ENCODE data around the gene TES. TPM values are rescaled to one million over a fixed set of nuclear protein-coding genes. Genes with fewer than 3 reads are reported as not detected.
"Not testable (repeated sequence)": the region's sequence is repeated elsewhere in the genome, so short reads cannot be mapped to it uniquely, and the experiment has no call there.

The TES gene
- total and polyA plus RNA-seq, 4 donors: 5.7 to 11.8 (median 7.5) TPM

DNA sequence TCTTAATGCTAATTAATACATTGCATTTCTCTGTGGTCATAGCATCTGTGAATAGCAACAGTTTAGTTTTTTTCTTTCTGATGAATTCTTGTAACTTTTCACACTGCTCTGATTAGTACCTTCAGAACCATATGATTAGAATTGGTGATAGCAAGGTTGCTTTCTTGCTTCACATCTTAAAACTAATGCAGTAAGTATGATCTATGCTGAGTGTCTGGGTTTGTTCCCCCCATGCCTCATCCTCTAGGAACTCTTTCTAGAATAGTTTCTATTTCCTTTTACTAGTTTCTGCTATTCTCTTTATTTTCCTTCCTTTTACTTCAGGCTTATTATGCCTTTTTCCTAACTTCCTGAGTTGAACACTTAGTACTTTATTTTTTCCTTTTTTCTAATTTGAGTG lies 32.4 kb downstream of the TES start:
- TF ChIP-seq MAX (IDR thresholded peaks at IDR 0.05) (no peak), HNF4A (conservative IDR thresholded peaks at IDR 0.05) (no peak), FOXA2 (IDR thresholded peaks at IDR 0.05) (no peak), CTCF (IDR thresholded peaks at IDR 0.05; ENCODE audit: low read depth, low read length, missing input control) (no peak)
- no peak for DNase-seq (ENCODE audit: low spot score)
- Histone ChIP-seq H3K27me3 (ENCODE audit: control insufficient read depth in 4 of 4, insufficient read depth in 4 of 4, low read length in 3 of 4) (no peaks in the 10 kb centered on the region), H3K9me3 (ENCODE audit: control insufficient read depth in 4 of 4, low read length in 3 of 4) (no peaks in the 10 kb centered on the region), H3K4me3 (ENCODE audit: low read depth in 1 of 3, low read length in 3 of 3) (no peak overlapping the region), H3K9ac (ENCODE audit: low read depth in 1 of 2, low read length in 2 of 2) (no peak overlapping the region), H3K36me3 (ENCODE audit: control insufficient read depth in 4 of 4, insufficient read depth in 3 of 4, low read depth in 1 of 4, low read length in 3 of 4) (no peaks in the 10 kb centered on the region), H3K4me1 (ENCODE audit: control insufficient read depth in 4 of 4, insufficient read depth in 4 of 4, low read length in 3 of 4) (peaks cover 0 to 17% (median 4%) of the 10 kb centered on the region in 4 donors), H3K27ac (ENCODE audit: low read depth in 1 of 2, low read length in 2 of 2) (no peak overlapping the region)

- WGBS: 97% methylated on average over 5 of the region's 5 CpGs
These were observed 34.5 kb downstream of the TES start for GRCh38 chr7:116244803-116245202.

DNA sequence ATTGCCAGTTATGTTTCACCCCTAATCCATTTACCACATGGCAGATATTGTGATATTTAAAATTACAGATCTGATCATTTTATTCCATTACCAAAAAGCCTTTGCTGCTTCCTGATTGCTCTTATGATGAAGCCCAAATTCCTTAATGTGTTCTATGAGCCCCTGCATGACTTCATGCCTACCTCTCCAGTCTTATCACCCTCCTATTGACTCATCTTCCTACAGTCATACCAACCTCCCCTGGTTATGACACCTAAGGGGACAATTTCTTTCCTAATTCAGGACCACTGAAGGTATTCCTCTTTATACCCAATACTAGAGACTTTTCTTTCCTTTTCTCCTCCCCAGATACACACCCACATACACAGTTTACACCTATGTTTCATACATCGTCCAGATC lies 36.0 kb downstream of the TES start:
- Histone ChIP-seq H3K4me1 (ENCODE audit: control insufficient read depth in 4 of 4, insufficient read depth in 4 of 4, low read length in 3 of 4) (no peaks in the 10 kb centered on the region), H3K9me3 (ENCODE audit: control insufficient read depth in 4 of 4, low read length in 3 of 4) (no peaks in the 10 kb centered on the region), H3K36me3 (ENCODE audit: control insufficient read depth in 4 of 4, insufficient read depth in 3 of 4, low read depth in 1 of 4, low read length in 3 of 4) (peaks cover 0 to 3% (median 0%) of the 10 kb centered on the region in 4 donors), H3K9ac (ENCODE audit: low read depth in 1 of 2, low read length in 2 of 2) (no peak overlapping the region), H3K27ac (ENCODE audit: low read depth in 1 of 2, low read length in 2 of 2) (no peak overlapping the region), H3K27me3 (ENCODE audit: control insufficient read depth in 4 of 4, insufficient read depth in 4 of 4, low read length in 3 of 4) (no peaks in the 10 kb centered on the region), H3K4me3 (ENCODE audit: low read depth in 1 of 3, low read length in 3 of 3) (no peak overlapping the region)
- WGBS: 98% methylated on average over 1 of the region's 1 CpG
- DNase-seq (ENCODE audit: low spot score): no peak
- TF ChIP-seq FOXA1 (IDR thresholded peaks at IDR 0.05) (no peak), HNF4G (IDR thresholded peaks at IDR 0.05) (no peak), JUND (IDR thresholded peaks at IDR 0.05) (no peak), SP1 (IDR thresholded peaks at IDR 0.05) (no peak), YY1 (IDR thresholded peaks at IDR 0.05) (no peak), HNF4A (conservative IDR thresholded peaks at IDR 0.05) (no peak), FOXA2 (IDR thresholded peaks at IDR 0.05) (no peak), EGR1 (IDR thresholded peaks at IDR 0.05; ENCODE audit: low read depth in 2 of 2) (no peak), CTCF (IDR thresholded peaks at IDR 0.05; ENCODE audit: low read depth, low read length, missing input control) (no peak), TAF1 (conservative IDR thresholded peaks at IDR 0.05) (no peak), RXRA (IDR thresholded peaks at IDR 0.05) (no peak), RAD21 (IDR thresholded peaks at IDR 0.05) (no peak)
- TF ChIP-seq, protein P1, sequence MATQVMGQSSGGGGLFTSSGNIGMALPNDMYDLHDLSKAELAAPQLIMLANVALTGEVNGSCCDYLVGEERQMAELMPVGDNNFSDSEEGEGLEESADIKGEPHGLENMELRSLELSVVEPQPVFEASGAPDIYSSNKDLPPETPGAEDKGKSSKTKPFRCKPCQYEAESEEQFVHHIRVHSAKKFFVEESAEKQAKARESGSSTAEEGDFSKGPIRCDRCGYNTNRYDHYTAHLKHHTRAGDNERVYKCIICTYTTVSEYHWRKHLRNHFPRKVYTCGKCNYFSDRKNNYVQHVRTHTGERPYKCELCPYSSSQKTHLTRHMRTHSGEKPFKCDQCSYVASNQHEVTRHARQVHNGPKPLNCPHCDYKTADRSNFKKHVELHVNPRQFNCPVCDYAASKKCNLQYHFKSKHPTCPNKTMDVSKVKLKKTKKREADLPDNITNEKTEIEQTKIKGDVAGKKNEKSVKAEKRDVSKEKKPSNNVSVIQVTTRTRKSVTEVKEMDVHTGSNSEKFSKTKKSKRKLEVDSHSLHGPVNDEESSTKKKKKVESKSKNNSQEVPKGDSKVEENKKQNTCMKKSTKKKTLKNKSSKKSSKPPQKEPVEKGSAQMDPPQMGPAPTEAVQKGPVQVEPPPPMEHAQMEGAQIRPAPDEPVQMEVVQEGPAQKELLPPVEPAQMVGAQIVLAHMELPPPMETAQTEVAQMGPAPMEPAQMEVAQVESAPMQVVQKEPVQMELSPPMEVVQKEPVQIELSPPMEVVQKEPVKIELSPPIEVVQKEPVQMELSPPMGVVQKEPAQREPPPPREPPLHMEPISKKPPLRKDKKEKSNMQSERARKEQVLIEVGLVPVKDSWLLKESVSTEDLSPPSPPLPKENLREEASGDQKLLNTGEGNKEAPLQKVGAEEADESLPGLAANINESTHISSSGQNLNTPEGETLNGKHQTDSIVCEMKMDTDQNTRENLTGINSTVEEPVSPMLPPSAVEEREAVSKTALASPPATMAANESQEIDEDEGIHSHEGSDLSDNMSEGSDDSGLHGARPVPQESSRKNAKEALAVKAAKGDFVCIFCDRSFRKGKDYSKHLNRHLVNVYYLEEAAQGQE (IDR thresholded peaks at IDR 0.05): no peak
- TF ChIP-seq, protein P2, sequence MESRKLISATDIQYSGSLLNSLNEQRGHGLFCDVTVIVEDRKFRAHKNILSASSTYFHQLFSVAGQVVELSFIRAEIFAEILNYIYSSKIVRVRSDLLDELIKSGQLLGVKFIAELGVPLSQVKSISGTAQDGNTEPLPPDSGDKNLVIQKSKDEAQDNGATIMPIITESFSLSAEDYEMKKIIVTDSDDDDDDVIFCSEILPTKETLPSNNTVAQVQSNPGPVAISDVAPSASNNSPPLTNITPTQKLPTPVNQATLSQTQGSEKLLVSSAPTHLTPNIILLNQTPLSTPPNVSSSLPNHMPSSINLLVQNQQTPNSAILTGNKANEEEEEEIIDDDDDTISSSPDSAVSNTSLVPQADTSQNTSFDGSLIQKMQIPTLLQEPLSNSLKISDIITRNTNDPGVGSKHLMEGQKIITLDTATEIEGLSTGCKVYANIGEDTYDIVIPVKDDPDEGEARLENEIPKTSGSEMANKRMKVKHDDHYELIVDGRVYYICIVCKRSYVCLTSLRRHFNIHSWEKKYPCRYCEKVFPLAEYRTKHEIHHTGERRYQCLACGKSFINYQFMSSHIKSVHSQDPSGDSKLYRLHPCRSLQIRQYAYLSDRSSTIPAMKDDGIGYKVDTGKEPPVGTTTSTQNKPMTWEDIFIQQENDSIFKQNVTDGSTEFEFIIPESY (IDR thresholded peaks at IDR 0.05): no peak

More at GRCh38 chr7:116244803-116245202, 34.5 kb downstream of the TES start:
- not testable (repeated sequence) for H3K4me3 ChIP-seq (ENCODE audit: low read depth in 1 of 3, low read length in 3 of 3); H3K36me3 ChIP-seq (ENCODE audit: control insufficient read depth in 4 of 4, insufficient read depth in 3 of 4, low read depth in 1 of 4, low read length in 3 of 4); H3K9me3 ChIP-seq (ENCODE audit: control insufficient read depth in 4 of 4, low read length in 3 of 4); H3K27ac ChIP-seq (ENCODE audit: low read depth in 1 of 2, low read length in 2 of 2); H3K4me1 ChIP-seq (ENCODE audit: control insufficient read depth in 4 of 4, insufficient read depth in 4 of 4, low read length in 3 of 4); H3K9ac ChIP-seq (ENCODE audit: low read depth in 1 of 2, low read length in 2 of 2); H3K27me3 ChIP-seq (ENCODE audit: control insufficient read depth in 4 of 4, insufficient read depth in 4 of 4, low read length in 3 of 4); DNase-seq (ENCODE audit: low spot score)

Data from liver (tissue), 9 donors.